ENCODE results near the gene HNF4A. TPM values are rescaled to one million over a fixed set of nuclear protein-coding genes. Genes with fewer than 3 reads are reported as not detected.

The HNF4A gene
- total RNA-seq, 1 donor from 2014 or later, result 0.18 TPM

DNA sequence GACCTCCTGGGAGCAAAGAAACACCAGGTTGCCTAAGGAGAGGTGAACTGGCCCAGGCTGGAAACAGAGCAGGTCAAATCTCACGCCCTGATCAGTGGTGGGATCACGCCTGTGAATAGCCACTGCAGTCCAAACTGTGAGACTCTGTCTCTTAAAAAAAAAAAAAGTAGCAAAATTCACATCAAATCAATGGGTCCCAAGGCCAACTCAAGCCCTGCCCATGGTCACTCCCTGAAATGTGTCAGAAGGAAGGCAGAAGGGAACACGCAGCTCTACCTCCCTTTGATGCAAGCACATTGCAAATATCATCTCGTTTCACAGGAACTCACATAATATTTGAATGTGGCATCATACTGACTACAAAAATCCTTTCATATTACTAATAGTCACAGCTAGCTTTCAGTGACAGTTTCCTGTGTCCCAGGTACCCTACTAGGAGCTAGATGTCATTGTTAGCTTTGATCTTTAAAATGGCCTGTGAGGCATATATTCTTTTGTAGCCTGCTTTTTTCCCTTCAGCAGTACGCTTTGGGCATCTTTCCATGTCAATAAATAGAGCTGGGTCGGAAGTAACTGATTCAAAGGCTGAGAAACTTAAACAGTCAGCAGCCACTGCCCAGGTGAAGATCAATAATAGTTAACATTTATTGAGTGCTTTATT, 105.8 kb downstream of the HNF4A start:
- TF ChIP-seq, protein P1, sequence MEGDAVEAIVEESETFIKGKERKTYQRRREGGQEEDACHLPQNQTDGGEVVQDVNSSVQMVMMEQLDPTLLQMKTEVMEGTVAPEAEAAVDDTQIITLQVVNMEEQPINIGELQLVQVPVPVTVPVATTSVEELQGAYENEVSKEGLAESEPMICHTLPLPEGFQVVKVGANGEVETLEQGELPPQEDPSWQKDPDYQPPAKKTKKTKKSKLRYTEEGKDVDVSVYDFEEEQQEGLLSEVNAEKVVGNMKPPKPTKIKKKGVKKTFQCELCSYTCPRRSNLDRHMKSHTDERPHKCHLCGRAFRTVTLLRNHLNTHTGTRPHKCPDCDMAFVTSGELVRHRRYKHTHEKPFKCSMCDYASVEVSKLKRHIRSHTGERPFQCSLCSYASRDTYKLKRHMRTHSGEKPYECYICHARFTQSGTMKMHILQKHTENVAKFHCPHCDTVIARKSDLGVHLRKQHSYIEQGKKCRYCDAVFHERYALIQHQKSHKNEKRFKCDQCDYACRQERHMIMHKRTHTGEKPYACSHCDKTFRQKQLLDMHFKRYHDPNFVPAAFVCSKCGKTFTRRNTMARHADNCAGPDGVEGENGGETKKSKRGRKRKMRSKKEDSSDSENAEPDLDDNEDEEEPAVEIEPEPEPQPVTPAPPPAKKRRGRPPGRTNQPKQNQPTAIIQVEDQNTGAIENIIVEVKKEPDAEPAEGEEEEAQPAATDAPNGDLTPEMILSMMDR (IDR thresholded peaks at IDR 0.05), result no peak
- no peaks in the 10 kb centered on the region for H3K36me3 ChIP-seq
- intact Hi-C loops (cut with DNase I), result no loop called here
- no peak overlapping the region for H3K4me3 ChIP-seq
- H3K4me1 ChIP-seq, result no peaks in the 10 kb centered on the region
- no peaks in the 10 kb centered on the region for H3K27me3 ChIP-seq (ENCODE audit: low read depth)
- H3K9me3 ChIP-seq, result no peaks in the 10 kb centered on the region
- DNase-seq, result no peak
- ATAC-seq, result no peak
- no peak overlapping the region for H3K27ac ChIP-seq

- Histone ChIP-seq H3K36me3 (no peaks in the 10 kb centered on the region), H3K4me1 (no peaks in the 10 kb centered on the region), H3K27ac (no peak overlapping the region), H3K27me3 (ENCODE audit: low read depth) (no peaks in the 10 kb centered on the region), H3K9me3 (no peaks in the 10 kb centered on the region), H3K4me3 (no peak overlapping the region)
- TF ChIP-seq, protein P1 (IDR thresholded peaks at IDR 0.05), result no peak
- DNase-seq (no peak), ATAC-seq (no peak)
- intact Hi-C loops (cut with DNase I), result no loop called here
Observed at GRCh38 chr20:44461803-44462174, 106.3 kb downstream of the HNF4A start.

GRCh38 chr20:44463466-44463865, 108.0 kb downstream of the HNF4A start:
- no peaks in the 10 kb centered on the region for H3K36me3 ChIP-seq
- no peak overlapping the region for H3K4me3 ChIP-seq
- no peaks in the 10 kb centered on the region for H3K27me3 ChIP-seq (ENCODE audit: low read depth)
- ATAC-seq, result no peak
- TF ChIP-seq, protein P1 (IDR thresholded peaks at IDR 0.05), result no peak
- DNase-seq, result no peak
- no peak overlapping the region for H3K27ac ChIP-seq
- intact Hi-C loops (cut with DNase I), result no loop called here
- H3K4me1 ChIP-seq, result no peaks in the 10 kb centered on the region
- no peaks in the 10 kb centered on the region for H3K9me3 ChIP-seq

- H3K27me3 ChIP-seq (ENCODE audit: low read depth), result no peaks in the 10 kb centered on the region
- DNase-seq (no peak), ATAC-seq (no peak)
- no peak overlapping the region for H3K4me3 ChIP-seq
- H3K27ac ChIP-seq, result no peak overlapping the region
- intact Hi-C loops (cut with DNase I), result no loop called here
- no peaks in the 10 kb centered on the region for H3K9me3 ChIP-seq
- no peaks in the 10 kb centered on the region for H3K36me3 ChIP-seq
- H3K4me1 ChIP-seq, result no peaks in the 10 kb centered on the region
- TF ChIP-seq, protein P1 (IDR thresholded peaks at IDR 0.05), result no peak
Observed at GRCh38 chr20:44464514-44464913, 109.0 kb downstream of the HNF4A start.

DNA sequence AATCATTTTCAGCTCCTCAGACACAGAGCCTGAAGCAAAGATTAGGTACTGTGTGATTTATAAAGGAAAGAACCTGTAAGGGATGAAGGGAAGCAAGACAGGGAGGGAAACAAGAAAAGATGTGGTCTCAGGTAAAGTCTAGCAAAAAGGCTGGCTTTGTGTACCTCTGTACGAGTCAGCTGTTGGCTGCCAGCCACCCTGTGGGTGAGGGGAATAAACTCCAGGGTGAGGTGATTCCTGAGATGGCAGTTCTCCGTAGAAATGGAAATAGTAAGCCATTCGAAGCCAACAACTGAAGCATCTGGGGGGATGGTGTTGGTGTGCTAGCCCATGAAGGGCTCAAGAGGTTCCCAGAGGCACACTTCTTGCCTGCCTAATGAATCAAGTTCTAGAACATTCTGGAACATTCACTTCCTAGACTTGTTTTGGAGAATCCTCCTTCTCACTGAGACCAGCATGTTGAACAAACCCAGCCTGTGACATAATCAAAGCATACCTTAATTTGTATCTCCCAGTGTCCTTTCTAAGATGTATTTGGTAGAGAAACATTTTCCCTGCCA, 109.6 kb downstream of the HNF4A start:
- ATAC-seq, result no peak
- TF ChIP-seq, protein P1 (IDR thresholded peaks at IDR 0.05), result no peak

More for the DNA sequence above, 109.6 kb downstream of the HNF4A start:
- intact Hi-C loops (cut with DNase I), result no loop called here
- no peak overlapping the region for H3K4me3 ChIP-seq
- no peak for DNase-seq
- H3K9me3 ChIP-seq, result no peaks in the 10 kb centered on the region
- H3K36me3 ChIP-seq, result no peaks in the 10 kb centered on the region
- H3K27ac ChIP-seq, result no peak overlapping the region
- H3K4me1 ChIP-seq, result no peaks in the 10 kb centered on the region
- no peaks in the 10 kb centered on the region for H3K27me3 ChIP-seq (ENCODE audit: low read depth)
